SU-DHL-6 (cell line): Measurements from ENCODE around the gene DCC.

Experiments used
- EZH2phosphoT487 ChIP-seq: fragments of 200-600 bp; sonication (generic), shearing (Covaris generic); conservative IDR thresholded peaks from 2 replicates; pipeline ENCODE4 v1.6.1; 2018; ENCODE audit warnings: mild to moderate bottlenecking, antibody characterized with exemption, low read length, moderate library complexity, mixed read lengths
- TF ChIP-seq, protein P1 (sequence below): fragments of 200-600 bp; sonication (generic); IDR thresholded peaks from one replicate; pipeline ENCODE4 v1.5.1; 2017; ENCODE audit warnings: antibody characterized with exemption, mild to moderate bottlenecking, low read length, moderate library complexity; ENCODE audit not compliant: insufficient read depth, poor library complexity, severe bottlenecking

DNA sequence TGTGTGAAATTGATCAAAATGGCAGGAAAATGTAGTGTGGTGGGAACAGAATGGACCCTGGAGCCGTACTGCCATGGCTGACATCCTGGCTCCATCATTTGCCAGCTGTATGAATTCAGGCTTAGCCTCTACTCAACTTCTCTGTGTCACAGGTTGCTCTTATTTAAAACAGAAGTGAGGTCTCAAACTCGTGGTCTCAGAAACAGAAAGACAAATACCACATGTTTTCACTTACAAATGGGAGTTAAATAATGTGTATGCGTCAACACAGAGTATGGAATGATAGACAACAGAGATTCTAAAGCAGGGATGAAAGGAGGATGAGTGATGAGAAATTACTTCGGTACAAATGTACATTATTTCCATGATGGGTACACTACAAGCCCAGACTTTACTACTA lies 227.4 kb downstream of the DCC start:
- TF ChIP-seq, protein P1, sequence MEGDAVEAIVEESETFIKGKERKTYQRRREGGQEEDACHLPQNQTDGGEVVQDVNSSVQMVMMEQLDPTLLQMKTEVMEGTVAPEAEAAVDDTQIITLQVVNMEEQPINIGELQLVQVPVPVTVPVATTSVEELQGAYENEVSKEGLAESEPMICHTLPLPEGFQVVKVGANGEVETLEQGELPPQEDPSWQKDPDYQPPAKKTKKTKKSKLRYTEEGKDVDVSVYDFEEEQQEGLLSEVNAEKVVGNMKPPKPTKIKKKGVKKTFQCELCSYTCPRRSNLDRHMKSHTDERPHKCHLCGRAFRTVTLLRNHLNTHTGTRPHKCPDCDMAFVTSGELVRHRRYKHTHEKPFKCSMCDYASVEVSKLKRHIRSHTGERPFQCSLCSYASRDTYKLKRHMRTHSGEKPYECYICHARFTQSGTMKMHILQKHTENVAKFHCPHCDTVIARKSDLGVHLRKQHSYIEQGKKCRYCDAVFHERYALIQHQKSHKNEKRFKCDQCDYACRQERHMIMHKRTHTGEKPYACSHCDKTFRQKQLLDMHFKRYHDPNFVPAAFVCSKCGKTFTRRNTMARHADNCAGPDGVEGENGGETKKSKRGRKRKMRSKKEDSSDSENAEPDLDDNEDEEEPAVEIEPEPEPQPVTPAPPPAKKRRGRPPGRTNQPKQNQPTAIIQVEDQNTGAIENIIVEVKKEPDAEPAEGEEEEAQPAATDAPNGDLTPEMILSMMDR: no peak
- no peak for TF ChIP-seq EZH2phosphoT487
